Kidney (tissue), 14 donors: ENCODE measurements around the gene PALD1. TPM values are rescaled to one million over a fixed set of nuclear protein-coding genes. Genes with fewer than 3 reads are reported as not detected.

Experiments used
- DNase-seq, 5 donors: peaks; one replicate each; pipeline ENCODE4 v3.0.0-alpha.2; 2013 to 2020
- FAIRE-seq: peaks from 2 replicates; lab custom pipeline; 2012; peaks lifted over from hg19 to GRCh38; lab: Jason Lieb, UNC
- H3K27ac ChIP-seq, 2 donors: one replicate each; pipeline ENCODE4 v1.7.0; 2013; ENCODE audit warnings: low read depth in 2 of 2, low read length in 2 of 2, inconsistent platforms in 1 of 2
- H3K27me3 ChIP-seq: one replicate; pipeline ENCODE4 v1.7.1; 2013; ENCODE audit warnings: low read length, inconsistent platforms; ENCODE audit not compliant: control insufficient read depth, insufficient read depth
- H3K36me3 ChIP-seq, 3 donors: one replicate each; pipeline versions ENCODE4 v1.7.0 to v1.7.1; 2013; ENCODE audit warnings: low read length in 3 of 3, control low read depth in 1 of 3, inconsistent platforms in 1 of 3; ENCODE audit not compliant: insufficient read depth in 3 of 3, control insufficient read depth in 2 of 3
- H3K4me1 ChIP-seq, 3 donors: one replicate each; pipeline versions ENCODE4 v1.7.0 to v1.7.1; 2013; ENCODE audit warnings: low read length in 3 of 3, inconsistent platforms in 1 of 3, low read depth in 1 of 3; ENCODE audit not compliant: control insufficient read depth in 2 of 3, insufficient read depth in 2 of 3
- H3K4me3 ChIP-seq, 3 donors: one replicate each; pipeline versions ENCODE4 v1.7.0 to v1.8.1; 2013; ENCODE audit warnings: low read length in 3 of 3, control low read depth in 1 of 3, inconsistent platforms in 1 of 3
- H3K9ac ChIP-seq, 3 donors: one replicate each; pipeline versions ENCODE4 v1.7.0 to v1.7.1; 2013; ENCODE audit warnings: low read length in 3 of 3, control low read depth in 1 of 3, inconsistent platforms in 1 of 3
- H3K9me3 ChIP-seq, 3 donors: one replicate each; pipeline versions ENCODE4 v1.7.0 to v1.7.1; 2013; ENCODE audit warnings: low read length in 3 of 3, control low read depth in 1 of 3, inconsistent platforms in 1 of 3; ENCODE audit not compliant: control insufficient read depth in 2 of 3, insufficient read depth in 1 of 3
- CTCF ChIP-seq: IDR thresholded peaks from 3 replicates; pipeline ENCODE4 v1.5.1; 2012; ENCODE audit warnings: mild to moderate bottlenecking, moderate library complexity, borderline replicate concordance; ENCODE audit not compliant: insufficient read depth; ENCODE audit errors: extremely low read depth
- intact Hi-C: fragments of 100-400 bp; cut with DNase I; formaldehyde crosslinking; loops from one replicate; pipeline ENCODE4 v1.11.1; 2022
- polyA plus RNA-seq: library from polyadenylated mRNA; stranded (reverse); fragments of 350-450 nt; fragmentation: Illumina TruSeq; extraction: RNeasy Lipid Tissue Mini Kit (QIAGEN cat#74804); gene quantifications from one replicate; pipeline ENCODE4 v1.2.3, GENCODE V29; 2014; ENCODE audit warnings: low read depth, low replicate concordance; ENCODE audit not compliant: insufficient read depth
- total RNA-seq: library from RNA; stranded (reverse); fragmentation: NEBNext Ultra II Directional; extraction: Animal tissue kit (Norgen Biotek cat#: 25700); gene quantifications from one replicate; pipeline ENCODE4 v1.2.1, GENCODE V29; 2021
- donor health status: control.
- donor health status: control.
- donor health status: control.
- donor health status: control.
- donor health status: control.
- donor health status: DM: yes; HTN: yes; CAD: no.
- donor health status: Normal renal cell carcinoma (clear cell type).

The PALD1 gene
- total and polyA plus RNA-seq, 2 donors from 2014 or later, result 3.0 to 14.4 TPM

- intact Hi-C loops, result loop anchor here (10.0 kb wide), 1 partner anchor 418 kb away; the partner anchor contains the start of gene PCBD1
- Histone ChIP-seq H3K9me3 (no peaks in the 10 kb centered on the region), H3K4me1 (peaks cover 0 to 3% (median 0%) of the 10 kb centered on the region in 3 donors), H3K36me3 (no peaks in the 10 kb centered on the region), H3K9ac (no peak overlapping the region), H3K27me3 (no peaks in the 10 kb centered on the region), H3K4me3 (no peak overlapping the region), H3K27ac (no peak overlapping the region)
- no peak for TF ChIP-seq CTCF
- DNase-seq (no peak), FAIRE-seq (no peak)
Observed at GRCh38 chr10:70466951-70467350, 11.6 kb upstream of the PALD1 start.

GRCh38 chr10:70472799-70473454 is 5.6 kb upstream of the PALD1 start:
- FAIRE-seq (no peak), DNase-seq (no peak)
- H3K4me3 ChIP-seq, result no peak overlapping the region
- no peak overlapping the region for H3K27ac ChIP-seq
- intact Hi-C loops, result no loop called here
- H3K36me3 ChIP-seq, result no peaks in the 10 kb centered on the region
- H3K27me3 ChIP-seq, result no peaks in the 10 kb centered on the region
- H3K9ac ChIP-seq, result no peak overlapping the region
- H3K9me3 ChIP-seq, result no peaks in the 10 kb centered on the region
- H3K4me1 ChIP-seq, result peaks cover 0 to under 1% (median 0%) of the 10 kb centered on the region in 3 donors
- TF ChIP-seq CTCF, result no peak

- Histone ChIP-seq H3K9me3 (no peaks in the 10 kb centered on the region), H3K27ac (no peak overlapping the region), H3K4me1 (peaks cover 0 to 6% (median 0%) of the 10 kb centered on the region in 3 donors), H3K27me3 (no peaks in the 10 kb centered on the region), H3K9ac (no peak overlapping the region), H3K4me3 (no peak overlapping the region), H3K36me3 (no peaks in the 10 kb centered on the region)
- DNase-seq (peak in 3 of 5 donors; percentile 49 to 66 (median 63)), FAIRE-seq (no peak)
- intact Hi-C loops, result no loop called here
- TF ChIP-seq CTCF, result no peak
Observed at GRCh38 chr10:70474780-70475179, 3.8 kb upstream of the PALD1 start.
